HEK293 (cell line): ENCODE results near the gene KRT82.

Experiments used
- CTCF ChIP-seq: fragments of 450-650 bp; formaldehyde crosslinking; IDR thresholded peaks from 2 replicates; pipeline ENCODE4 v1.5.1; 2016; ENCODE audit warnings: missing biosample characterization, missing genetic modification characterization
- PRDM1 ChIP-seq: fragments of 450-650 bp; formaldehyde crosslinking; IDR thresholded peaks from 2 replicates; pipeline ENCODE4; 2016; ENCODE audit warnings: missing biosample characterization, missing genetic modification characterization
- ZFP41 ChIP-seq: fragments of 450-650 bp; formaldehyde crosslinking; IDR thresholded peaks from 2 replicates; pipeline ENCODE4 v1.5.1; 2016; ENCODE audit warnings: missing biosample characterization, missing genetic modification characterization, borderline replicate concordance
- ZNF639 ChIP-seq: fragments of 450-650 bp; formaldehyde crosslinking; IDR thresholded peaks from 2 replicates; pipeline ENCODE4 v1.5.1; 2016; ENCODE audit warnings: missing biosample characterization, missing genetic modification characterization
- ZNF776 ChIP-seq: fragments of 450-650 bp; formaldehyde crosslinking; IDR thresholded peaks from 2 replicates; pipeline ENCODE4 v1.5.0; 2017; ENCODE audit warnings: missing biosample characterization, missing genetic modification characterization, borderline replicate concordance

- TF ChIP-seq CTCF (tag by site-specific recombination) = no peak
- no peak for TF ChIP-seq ZNF776 (tag by site-specific recombination)
- TF ChIP-seq ZNF639 = no peak
- no peak for TF ChIP-seq ZFP41 (tag by site-specific recombination)
- TF ChIP-seq PRDM1 (tag by site-specific recombination) = no peak
Measured at GRCh38 chr12:52441320-52441911, 35.3 kb upstream of the KRT82 start.
